G401.6 (cell line): ENCODE results near the gene EVX1.

Experiments used
- FAIRE-seq: peaks from 2 replicates; lab custom pipeline; 2012; peaks lifted over from hg19 to GRCh38; lab: Jason Lieb, UNC

Gene EVX1

GRCh38 chr7:27250557-27251070, 8.0 kb downstream of the EVX1 start:
- FAIRE-seq = no peak

DNA sequence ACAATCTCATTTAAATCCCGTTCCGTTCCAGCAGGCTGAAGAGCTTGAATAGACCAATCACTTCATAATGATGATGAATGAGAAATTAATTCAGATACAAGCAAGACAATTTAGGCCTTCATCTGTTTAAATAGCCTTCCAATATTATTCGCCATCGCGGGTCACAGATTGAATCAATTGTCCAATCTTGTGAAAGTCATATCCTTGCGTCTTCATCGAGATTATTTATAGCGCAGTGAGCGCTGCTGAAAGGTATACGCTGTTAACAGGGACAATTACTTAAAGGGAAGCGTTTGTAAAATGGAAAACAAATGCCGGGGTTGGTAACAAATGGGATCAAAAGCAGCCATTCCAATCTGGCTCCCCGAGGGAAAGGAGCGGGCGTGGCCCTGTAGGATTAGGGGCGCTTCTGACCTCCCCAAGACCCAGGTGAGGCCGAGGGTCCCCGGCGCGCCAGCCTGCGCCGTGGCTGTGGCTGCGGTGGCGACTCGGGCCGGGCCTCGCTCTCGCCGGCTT, 8.6 kb downstream of the EVX1 start:
- no peak for FAIRE-seq

DNA sequence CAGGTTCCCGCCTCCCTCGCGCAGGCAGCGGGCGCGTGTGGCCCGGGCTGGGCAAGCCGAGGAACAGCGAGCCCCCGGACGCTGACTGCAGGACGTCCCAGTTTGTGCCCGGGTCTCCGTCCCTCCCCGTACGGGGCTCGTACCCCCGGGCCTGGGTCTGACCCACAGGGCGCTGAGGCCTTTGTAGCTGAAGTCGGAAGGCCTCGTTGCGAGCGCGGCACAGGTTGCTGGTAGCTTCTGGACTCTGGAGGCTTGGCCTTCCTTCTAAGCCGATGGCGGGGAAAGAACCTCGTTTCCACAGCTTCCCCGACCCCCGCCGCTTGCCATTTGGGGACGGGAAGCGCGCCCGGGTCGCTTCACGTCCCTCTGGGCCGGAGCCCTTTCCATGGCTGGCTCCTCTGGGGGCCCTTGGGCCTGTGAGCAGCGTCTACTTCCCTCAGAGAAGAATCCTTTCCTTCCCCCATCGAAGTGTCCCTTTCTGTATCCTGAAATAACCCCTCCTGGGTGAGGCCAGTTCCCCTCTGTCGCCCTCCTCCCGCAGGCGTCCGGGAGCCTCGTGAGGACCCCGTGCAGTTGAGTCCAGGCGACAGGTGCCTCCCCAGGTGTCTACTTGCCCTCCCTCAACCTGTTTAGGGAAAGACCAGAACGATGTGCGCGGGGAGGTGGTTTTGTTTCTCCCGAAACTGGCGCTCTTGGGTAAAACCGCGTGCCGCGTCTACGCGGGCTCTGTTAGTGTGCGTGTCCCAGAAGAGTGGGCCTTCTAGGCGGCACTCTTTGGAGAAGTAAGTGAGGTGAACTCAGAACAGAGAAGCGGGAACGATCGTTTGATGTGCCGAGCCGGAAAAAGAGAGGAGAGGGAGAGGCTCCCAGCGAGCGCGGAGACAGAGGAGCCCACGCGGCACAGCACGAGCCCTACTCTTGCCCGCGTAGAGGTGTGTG, 9.3 kb downstream of the EVX1 start:
- FAIRE-seq = no peak

- FAIRE-seq = no peak
These were observed 12.0 kb downstream of the EVX1 start for GRCh38 chr7:27254625-27255024.

- no peak for FAIRE-seq
These were observed 17.6 kb downstream of the EVX1 start for GRCh38 chr7:27260211-27260610.

DNA sequence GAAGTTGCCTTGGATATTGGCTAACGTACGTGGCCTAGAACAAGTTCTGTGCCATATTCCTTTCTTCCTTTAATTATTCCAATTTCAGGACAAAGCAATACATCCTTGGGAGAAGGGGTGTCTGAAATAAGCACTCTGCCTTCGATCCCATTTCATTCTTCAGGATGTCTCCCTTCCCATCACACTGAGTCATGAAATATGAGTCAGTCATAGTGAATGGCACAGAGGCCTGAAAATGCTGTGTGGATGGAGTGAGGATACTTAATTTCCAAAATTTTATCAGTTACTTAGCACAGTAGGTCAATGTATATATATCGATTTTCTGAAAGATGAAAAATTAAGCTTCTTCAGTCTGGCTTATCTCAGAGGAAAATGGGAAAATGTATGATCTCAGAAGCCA, 19.5 kb downstream of the EVX1 start:
- no peak for FAIRE-seq

DNA sequence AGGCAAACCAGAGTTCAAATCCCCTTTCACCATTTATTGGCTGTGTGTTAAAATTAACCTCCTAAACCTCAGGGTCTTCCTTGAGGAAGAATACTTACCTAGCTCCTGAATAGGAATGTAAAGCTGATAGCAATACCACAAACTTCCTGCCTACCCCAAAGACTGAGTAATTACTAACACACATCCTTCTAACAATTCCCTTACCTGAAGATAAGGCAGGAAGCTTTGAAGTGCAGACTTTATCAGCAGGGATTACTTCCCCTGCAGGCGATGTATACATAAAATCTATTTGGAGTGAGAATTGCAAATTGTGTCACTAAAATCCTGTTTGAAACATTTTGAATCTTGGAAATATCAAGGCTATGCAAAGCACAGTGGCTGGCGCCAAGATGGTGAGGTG, 21.2 kb downstream of the EVX1 start:
- FAIRE-seq = no peak

DNA sequence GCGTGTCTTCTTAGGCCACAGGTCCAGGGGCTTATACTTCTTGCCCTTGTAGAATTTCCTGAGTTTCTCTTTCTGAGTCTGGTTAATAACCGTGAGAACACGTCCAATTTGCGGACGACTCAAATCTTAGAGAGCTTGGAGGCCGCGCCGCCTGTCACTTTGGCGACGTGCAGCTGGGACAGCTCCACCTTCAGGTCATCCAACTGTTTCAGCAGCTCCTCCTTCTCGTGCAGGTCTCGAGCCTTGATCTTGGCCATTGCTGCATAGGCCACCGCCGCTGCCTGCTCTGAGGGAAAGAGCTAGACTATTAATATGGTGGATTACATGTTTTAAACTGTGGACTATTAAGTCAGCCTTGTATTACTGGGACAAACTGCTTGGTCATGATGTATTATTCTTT, 26.9 kb downstream of the EVX1 start:
- FAIRE-seq = no peak

- no peak for FAIRE-seq
These were observed 28.8 kb downstream of the EVX1 start for GRCh38 chr7:27271384-27271783.

GRCh38 chr7:27277628-27278027, 35.0 kb downstream of the EVX1 start:
- no peak for FAIRE-seq

GRCh38 chr7:27283558-27283957, 41.0 kb downstream of the EVX1 start:
- no peak for FAIRE-seq

DNA sequence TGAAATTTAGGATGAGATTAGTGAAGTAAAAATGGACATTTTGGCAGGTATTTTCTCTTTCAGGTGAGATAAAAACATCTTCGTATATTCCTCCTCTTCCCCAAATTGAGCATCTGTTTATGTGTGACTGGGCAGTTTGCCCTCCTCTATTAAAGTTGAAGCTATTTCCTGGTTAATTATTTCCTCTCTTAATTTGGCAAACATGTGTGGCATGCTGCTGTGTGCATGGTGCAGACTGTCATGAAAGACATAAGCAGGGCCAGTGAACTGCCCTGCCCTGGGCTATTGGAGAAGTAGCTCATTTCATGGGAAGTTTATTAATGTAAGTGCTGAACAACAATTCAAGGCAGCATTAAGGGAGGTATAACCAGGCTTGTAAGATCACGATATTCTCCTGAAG, 52.6 kb downstream of the EVX1 start:
- no peak for FAIRE-seq

DNA sequence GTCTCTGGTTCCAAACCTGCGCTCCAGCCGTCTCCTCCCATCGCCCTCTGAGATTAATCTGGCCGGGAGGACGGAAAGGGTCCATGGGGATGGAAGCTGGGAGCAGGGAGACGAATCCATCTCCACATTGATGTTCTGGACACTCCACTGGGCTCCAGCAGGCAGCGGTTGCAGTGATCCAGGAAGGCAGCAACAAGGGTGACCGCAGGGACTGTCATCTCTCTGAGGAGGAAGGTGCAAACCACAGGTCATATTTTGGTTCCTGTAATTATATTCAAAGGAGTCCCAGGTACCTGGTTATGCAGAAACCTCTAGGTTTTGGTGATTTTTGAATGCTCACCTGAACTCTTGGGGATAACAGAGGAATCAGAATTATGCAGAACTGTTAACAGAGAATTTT, 54.8 kb downstream of the EVX1 start:
- FAIRE-seq = no peak
